Ovary (tissue), 3 donors: Measurements from ENCODE around the gene DOCK4.

ENCODE experiments used
- EP300 ChIP-seq: sonication (generic); formaldehyde crosslinking; IDR thresholded peaks from one replicate; pipeline ENCODE4 v1.6.1; 2017; ENCODE audit warnings: antibody characterized with exemption
- POLR2A ChIP-seq: fragments of 450-650 bp; IDR thresholded peaks from one replicate; pipeline ENCODE4 v1.6.1; 2017; ENCODE audit warnings: antibody characterized with exemption, mild to moderate bottlenecking, moderate library complexity
- TF ChIP-seq, protein P1 (sequence below), 3 donors: fragments of 450-650 bp in 2 of 3; fragments of 200-600 bp in 1 of 3; IDR thresholded peaks; one replicate each; pipeline versions ENCODE4 v1.5.1 to v1.8.0; 2016 to 2022; ENCODE audit warnings: antibody characterized with exemption in 3 of 3, mild to moderate bottlenecking in 1 of 3
- donor health status: DM: no; HTN: no; CAD: no.

DNA sequence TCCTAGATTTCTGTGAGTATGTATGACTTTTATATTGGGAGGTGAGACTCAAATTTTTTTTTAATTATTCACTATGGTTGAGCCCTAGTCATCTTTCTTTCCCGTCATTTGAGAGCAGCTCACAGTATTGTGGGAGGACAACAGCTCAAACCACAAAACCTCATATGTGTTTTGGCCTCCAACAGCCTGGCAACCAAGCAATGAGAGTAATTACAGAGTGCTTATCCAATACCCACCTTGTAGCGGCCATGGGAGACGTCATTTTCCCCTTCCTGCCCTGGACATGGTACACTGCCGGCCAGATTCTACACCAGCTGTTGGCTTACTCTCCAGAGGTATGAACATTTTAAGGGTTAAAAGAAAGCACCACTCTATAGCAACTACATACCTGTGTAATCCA is 49.1 kb downstream of the DOCK4 start:
- TF ChIP-seq POLR2A (no peak), EP300 (no peak)
- TF ChIP-seq, protein P1, sequence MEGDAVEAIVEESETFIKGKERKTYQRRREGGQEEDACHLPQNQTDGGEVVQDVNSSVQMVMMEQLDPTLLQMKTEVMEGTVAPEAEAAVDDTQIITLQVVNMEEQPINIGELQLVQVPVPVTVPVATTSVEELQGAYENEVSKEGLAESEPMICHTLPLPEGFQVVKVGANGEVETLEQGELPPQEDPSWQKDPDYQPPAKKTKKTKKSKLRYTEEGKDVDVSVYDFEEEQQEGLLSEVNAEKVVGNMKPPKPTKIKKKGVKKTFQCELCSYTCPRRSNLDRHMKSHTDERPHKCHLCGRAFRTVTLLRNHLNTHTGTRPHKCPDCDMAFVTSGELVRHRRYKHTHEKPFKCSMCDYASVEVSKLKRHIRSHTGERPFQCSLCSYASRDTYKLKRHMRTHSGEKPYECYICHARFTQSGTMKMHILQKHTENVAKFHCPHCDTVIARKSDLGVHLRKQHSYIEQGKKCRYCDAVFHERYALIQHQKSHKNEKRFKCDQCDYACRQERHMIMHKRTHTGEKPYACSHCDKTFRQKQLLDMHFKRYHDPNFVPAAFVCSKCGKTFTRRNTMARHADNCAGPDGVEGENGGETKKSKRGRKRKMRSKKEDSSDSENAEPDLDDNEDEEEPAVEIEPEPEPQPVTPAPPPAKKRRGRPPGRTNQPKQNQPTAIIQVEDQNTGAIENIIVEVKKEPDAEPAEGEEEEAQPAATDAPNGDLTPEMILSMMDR (IDR thresholded peaks at IDR 0.05), result no peak
